Measurements from ENCODE around the gene MAPKAPK3.

GRCh38 chr3:50626401-50626800, 9.4 kb downstream of the MAPKAPK3 start:
- TF ChIP-seq POLR2A (IDR thresholded peaks at IDR 0.05): no peak
- no peak for TF ChIP-seq CTCF (IDR thresholded peaks at IDR 0.05)
- TF ChIP-seq POLR2AphosphoS5 (IDR thresholded peaks at IDR 0.05): no peak
- TF ChIP-seq EP300 (IDR thresholded peaks at IDR 0.05): no peak

Measured in upper lobe of left lung (tissue), 4 donors.